Fibroblast of the aortic adventitia (primary cell): ENCODE measurements around the gene NFKBIB. TPM values are rescaled to one million over a fixed set of nuclear protein-coding genes. Genes with fewer than 3 reads are reported as not detected.

Source experiments
- DNase-seq: peaks from one replicate; pipeline ENCODE4 v3.0.0-alpha.2; 2010; ENCODE audit warnings: low read depth
- H3K4me3 ChIP-seq: 2 replicates; pipeline ENCODE4 v1.5.1; 2011; ENCODE audit warnings: low read depth, mild to moderate bottlenecking, control low read depth, low read length, moderate library complexity
- CTCF ChIP-seq: IDR thresholded peaks from 2 replicates; pipeline ENCODE4 v1.5.1; 2011; ENCODE audit warnings: mild to moderate bottlenecking, low read length, control low read depth, inconsistent platforms; ENCODE audit not compliant: insufficient read depth
- total RNA-seq: library from RNA; depleted of rRNA; stranded (reverse); fragments of >200 nt; gene quantifications from 2 replicates; pipeline ENCODE4 v1.2.3, GENCODE V29; 2012; ENCODE audit warnings: low replicate concordance

The NFKBIB gene
- total RNA-seq, 1 donor, result 8.0 TPM

- no peak overlapping the region for H3K4me3 ChIP-seq
- TF ChIP-seq CTCF, result no peak
- DNase-seq, result no peak
Measured at GRCh38 chr19:38921420-38922274, 21.9 kb downstream of the NFKBIB start.

GRCh38 chr19:38922482-38922881, 22.7 kb downstream of the NFKBIB start:
- TF ChIP-seq CTCF, result no peak

GRCh38 chr19:38924388-38924787, 24.6 kb downstream of the NFKBIB start:
- no peak for DNase-seq
- TF ChIP-seq CTCF, result no peak
- no peak overlapping the region for H3K4me3 ChIP-seq

More at GRCh38 chr19:38922482-38922881, 22.7 kb downstream of the NFKBIB start:
- H3K4me3 ChIP-seq, result no peak overlapping the region
- no peak for DNase-seq

GRCh38 chr19:38928391-38929001, 28.7 kb downstream of the NFKBIB start:
- DNase-seq, result no peak
- TF ChIP-seq CTCF, result no peak
- no peak overlapping the region for H3K4me3 ChIP-seq

- H3K4me3 ChIP-seq, result peak within 1 kb of the TSS; percentile 84
- peak; percentile 95 for DNase-seq
- TF ChIP-seq CTCF, result peak; percentile 91
Measured at GRCh38 chr19:38929929-38930775, 30.4 kb downstream of the NFKBIB start, which contains the start of gene SARS2. Gene SARS2, minus strand, starts transcription at chr19:38930763. Its CDS starts 27 bp downstream, at chr19:38930736.

- no peak for TF ChIP-seq CTCF
- peak; percentile 99 for DNase-seq
- H3K4me3 ChIP-seq, result peak within 1 kb of the TSS; percentile 84
Measured at GRCh38 chr19:38930776-38931520, 31.2 kb downstream of the NFKBIB start, which contains the start of gene MRPS12. Gene MRPS12, plus strand, starts transcription at chr19:38930944. Its CDS starts 351 bp downstream, at chr19:38931295.
